HL-60/S4 treated with phorbol 12-myristate 13-acetate at 8.2 ng/mL for 4 days and 3 days (cell line): ENCODE measurements around the gene NR1H2.

Experiments
- in situ Hi-C: fragments of 300-500 bp; cut with MboI; formaldehyde crosslinking; loops from 2 replicates; pipeline ENCODE4 v1.15.0; 2022; ENCODE audit warnings: low sequenced_read_pairs

NR1H2 gene

DNA sequence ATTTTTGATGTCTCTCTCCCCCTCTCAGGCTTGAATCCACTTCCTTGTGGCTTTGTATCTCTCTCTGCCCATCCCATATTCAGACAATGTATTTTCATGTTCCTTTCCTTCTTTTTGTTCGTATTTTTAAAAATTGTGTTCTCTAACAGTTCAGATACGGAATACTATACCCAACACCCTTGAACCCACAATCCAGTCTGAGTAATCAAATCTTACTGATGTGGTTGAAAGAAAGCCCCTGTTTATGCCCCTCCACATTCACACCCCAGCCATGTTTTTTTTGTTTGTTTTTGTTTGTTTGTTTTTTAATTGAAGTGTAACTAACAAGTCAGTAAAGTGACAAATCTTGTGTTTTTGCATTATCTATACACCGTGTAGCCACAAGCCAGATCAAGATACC lies 43.9 kb downstream of the NR1H2 start:
- in situ Hi-C loops: no loop called here

- in situ Hi-C loops: no loop called here
Measured at GRCh38 chr19:50420808-50421207, 44.6 kb downstream of the NR1H2 start.

DNA sequence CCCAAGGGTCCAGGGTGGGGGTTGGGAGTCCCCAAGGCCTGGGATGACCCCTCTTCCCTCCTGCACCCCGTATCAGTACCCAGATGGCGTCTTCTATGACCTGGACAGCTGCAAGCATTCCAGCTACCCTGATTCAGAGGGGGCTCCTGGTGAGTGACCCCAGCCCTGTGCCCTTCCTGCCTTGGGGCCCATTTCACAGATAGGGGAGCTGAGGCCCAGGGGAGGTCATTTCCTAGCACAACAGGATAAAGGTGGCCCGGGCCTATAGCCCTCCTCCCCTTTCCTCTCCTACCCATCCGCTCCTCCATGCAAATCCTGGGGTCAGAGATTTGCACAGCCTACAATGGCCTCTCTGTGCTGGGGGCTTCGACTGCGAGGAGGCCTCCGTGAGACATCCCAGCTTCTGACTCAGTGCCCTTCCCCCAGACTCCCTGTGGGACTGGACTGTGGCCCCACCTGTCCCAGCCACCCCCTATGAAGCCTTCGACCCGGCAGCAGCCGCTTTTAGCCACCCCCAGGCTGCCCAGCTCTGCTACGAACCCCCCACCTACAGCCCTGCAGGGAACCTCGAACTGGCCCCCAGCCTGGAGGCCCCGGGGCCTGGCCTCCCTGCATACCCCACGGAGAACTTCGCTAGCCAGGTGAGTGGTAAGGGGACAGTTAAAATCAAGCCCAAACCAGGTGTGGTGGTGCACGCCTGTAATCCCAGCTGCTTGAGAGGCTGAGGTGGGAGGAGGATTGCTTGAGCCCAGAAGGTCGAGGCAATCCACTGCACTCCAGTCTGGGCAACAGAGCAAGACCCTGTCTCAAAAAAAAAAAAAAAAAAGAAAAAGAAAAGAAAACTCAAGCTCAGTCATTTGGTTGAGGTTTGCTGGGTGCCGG lies 46.4 kb downstream of the NR1H2 start:
- in situ Hi-C loops: no loop called here

DNA sequence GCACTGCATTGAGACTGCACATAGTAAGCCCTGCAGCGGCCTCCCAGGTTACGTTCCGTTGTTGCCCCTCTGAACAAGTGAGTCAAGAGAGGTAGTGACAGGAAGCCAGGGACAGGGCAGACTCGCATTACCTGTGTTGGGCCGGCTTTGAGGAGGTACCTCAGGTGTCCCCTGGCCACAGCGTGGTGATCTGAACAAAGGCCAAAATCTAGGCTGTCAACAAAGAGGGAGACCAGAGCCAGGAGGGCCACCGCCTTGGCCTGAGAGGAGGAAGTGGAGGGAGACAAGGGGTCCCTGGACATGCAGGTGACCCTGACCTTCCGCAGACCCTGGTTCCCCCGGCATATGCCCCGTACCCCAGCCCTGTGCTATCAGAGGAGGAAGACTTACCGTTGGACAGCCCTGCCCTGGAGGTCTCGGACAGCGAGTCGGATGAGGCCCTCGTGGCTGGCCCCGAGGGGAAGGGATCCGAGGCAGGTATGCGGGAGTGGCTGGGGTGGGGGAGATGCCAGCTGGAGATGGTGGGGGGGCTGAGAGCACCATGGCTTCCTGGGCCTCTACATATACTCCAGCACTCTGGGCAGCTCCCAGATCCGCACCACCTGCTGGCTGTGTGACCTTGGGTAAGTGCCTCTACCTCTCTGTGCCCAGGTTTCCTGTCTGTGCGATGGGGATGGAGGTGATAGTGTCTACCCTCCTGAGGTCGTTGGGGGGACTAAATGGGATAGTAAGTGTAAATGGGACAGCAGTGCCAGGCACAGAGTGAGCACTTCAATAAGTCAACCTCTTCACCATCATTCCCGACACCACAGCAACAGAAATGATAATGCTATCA lies 47.2 kb downstream of the NR1H2 start:
- in situ Hi-C loops: no loop called here

- in situ Hi-C loops: no loop called here
Measured at GRCh38 chr19:50425581-50425980, 49.3 kb downstream of the NR1H2 start.

DNA sequence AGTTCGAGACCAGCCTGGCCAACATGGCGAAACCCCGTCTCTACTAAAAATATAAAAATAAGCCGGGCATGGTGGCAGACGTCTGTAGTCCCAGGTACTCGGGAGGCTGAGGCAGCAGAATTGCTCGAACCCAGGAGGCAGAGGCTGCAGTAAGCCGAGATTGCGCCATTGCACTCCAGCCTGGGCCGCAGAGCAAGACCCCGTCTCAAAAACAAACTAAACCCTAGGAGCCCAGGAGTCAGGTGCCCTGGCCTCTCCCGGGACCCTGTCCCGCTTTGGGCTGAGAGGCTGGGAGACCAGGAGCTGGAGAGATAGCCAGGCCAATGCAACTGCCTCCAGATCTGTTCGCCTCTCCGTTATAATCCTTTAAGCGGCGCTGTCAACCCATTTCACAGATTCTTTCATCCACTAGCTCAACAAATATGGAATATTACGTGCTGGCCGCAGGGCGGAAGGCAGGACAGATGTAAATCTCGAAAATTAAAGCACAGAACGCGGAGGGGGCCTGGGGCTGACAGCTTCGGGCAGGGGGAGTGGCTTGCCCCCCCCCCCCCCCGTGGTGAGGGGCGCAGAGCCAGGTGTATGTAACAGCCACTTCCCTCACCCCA lies 51.2 kb downstream of the NR1H2 start:
- in situ Hi-C loops: no loop called here

- in situ Hi-C loops: no loop called here
Measured at GRCh38 chr19:50427997-50428425, 51.8 kb downstream of the NR1H2 start.

GRCh38 chr19:50428772-50429463 lies 52.7 kb downstream of the NR1H2 start:
- in situ Hi-C loops: no loop called here

DNA sequence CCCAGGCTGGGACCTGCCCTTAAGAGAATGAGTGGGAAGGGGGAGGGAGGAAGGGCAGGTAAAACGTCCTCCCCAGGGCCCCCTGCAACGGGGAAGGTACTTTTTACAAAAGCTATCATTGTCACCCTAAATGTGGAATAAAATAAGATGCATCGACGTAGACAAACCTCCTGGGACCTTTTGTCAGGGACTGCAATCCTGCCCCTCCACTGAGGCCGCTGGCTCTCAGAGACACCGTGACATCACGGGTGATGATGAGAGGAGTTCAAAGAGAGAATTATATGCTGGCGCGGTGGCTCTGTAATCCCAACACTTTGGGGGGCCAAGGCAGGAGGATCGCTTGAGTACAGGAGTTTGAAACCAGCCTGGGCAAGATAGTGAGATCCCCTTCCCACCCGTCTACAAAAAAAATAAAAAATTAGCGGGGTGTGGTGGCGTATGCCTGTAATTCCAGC lies 54.7 kb downstream of the NR1H2 start:
- in situ Hi-C loops: no loop called here

- in situ Hi-C loops: no loop called here
Measured at GRCh38 chr19:50431343-50432220, 55.3 kb downstream of the NR1H2 start.

DNA sequence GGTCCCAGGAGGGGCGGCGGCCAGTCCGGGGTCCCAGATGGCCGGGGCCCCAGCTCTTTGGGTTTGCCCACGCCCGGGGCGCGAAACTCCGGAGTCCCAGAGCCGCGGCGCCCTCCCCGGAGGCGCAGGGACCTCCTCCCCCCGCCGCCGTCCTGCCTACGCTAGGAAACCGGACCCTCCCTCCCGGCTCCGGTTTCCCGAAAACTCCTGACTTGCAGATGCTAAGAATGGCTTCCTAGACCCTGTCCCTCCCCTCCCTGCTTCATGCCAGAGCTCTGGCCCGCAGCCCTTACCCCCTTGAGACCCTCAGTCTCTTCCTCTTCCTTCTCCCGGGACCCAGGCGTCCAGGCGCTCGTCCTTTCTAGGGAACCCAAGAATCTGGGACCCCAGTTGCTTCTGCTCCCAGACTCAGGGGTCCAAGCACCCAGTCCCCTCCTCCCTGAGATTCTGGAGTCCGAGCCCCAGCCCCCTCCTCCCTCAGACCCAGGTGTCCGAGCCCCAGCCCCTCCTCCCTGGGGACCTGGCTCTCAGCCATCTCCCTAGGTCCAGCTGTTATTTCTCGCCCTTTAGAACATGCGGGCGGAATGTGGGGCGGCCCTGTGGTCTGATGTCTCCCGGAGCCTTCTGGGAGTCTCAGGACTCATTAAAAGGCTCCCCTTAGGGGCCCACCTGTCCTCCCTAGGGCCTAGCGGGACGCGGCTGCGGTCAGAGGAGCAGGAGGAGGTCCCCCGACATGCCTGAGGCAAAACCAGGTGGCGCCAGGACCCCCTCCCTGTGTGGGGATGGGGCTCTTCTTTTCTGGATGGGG lies 56.2 kb downstream of the NR1H2 start, which contains the start of gene MYBPC2:
Gene MYBPC2, plus strand, starts transcription at position 672 of the 808 bp plus-strand sequence. Its CDS starts 62 bp downstream, at position 734.
- in situ Hi-C loops: no loop called here
